H9 (cell line): ENCODE measurements around the gene HS6ST2. TPM values are rescaled to one million over a fixed set of nuclear protein-coding genes. Genes with fewer than 3 reads are reported as not detected.

Experiments used
- DNase-seq: peaks from one replicate; pipeline ENCODE4 v3.0.0-alpha.2; 2017
- H2AFZ ChIP-seq: one replicate; pipeline ENCODE4 v1.6.1; 2013; ENCODE audit warnings: mild to moderate bottlenecking, low read length, control low read depth, moderate library complexity
- H2AK5ac ChIP-seq: 2 replicates; pipeline ENCODE4 v1.6.1; 2013; ENCODE audit warnings: low read length, control low read depth, mixed read lengths; ENCODE audit not compliant: insufficient read length
- H2BK120ac ChIP-seq: one replicate; pipeline ENCODE4 v1.6.1; 2013; ENCODE audit warnings: low read depth, mild to moderate bottlenecking, low read length, control low read depth, inconsistent platforms; ENCODE audit not compliant: poor library complexity, severe bottlenecking
- H2BK12ac ChIP-seq: 2 replicates; pipeline ENCODE4 v1.6.1; 2013; ENCODE audit warnings: low read length, control low read depth, mixed read lengths, low read depth; ENCODE audit not compliant: insufficient read length
- H2BK15ac ChIP-seq: 2 replicates; pipeline ENCODE4 v1.6.1; 2013; ENCODE audit warnings: low read depth, low read length, control low read depth
- H2BK20ac ChIP-seq: one replicate; pipeline ENCODE4 v1.6.1; 2013; ENCODE audit warnings: low read depth, mild to moderate bottlenecking, low read length, control low read depth, inconsistent platforms; ENCODE audit not compliant: poor library complexity, severe bottlenecking
- H2BK5ac ChIP-seq: 2 replicates; pipeline ENCODE4 v1.6.1; 2013; ENCODE audit warnings: low read length, control low read depth, mixed read lengths; ENCODE audit not compliant: insufficient read length
- H3K14ac ChIP-seq: 2 replicates; pipeline ENCODE4 v1.6.1; 2013; ENCODE audit warnings: low read length, control low read depth; ENCODE audit not compliant: insufficient read depth
- H3K18ac ChIP-seq: 2 replicates; pipeline ENCODE4 v1.6.1; 2013; ENCODE audit warnings: low read depth, mild to moderate bottlenecking, mixed read lengths, low read length, control low read depth; ENCODE audit not compliant: insufficient read length
- H3K23ac ChIP-seq: 2 replicates; pipeline ENCODE4 v1.6.1; 2013; ENCODE audit warnings: low read length, control low read depth, mixed read lengths, low read depth; ENCODE audit not compliant: insufficient read length
- H3K23me2 ChIP-seq: 2 replicates; pipeline ENCODE4 v1.6.1; 2013; ENCODE audit warnings: low read depth, mild to moderate bottlenecking, mixed read lengths, low read length, control low read depth; ENCODE audit not compliant: insufficient read length, poor library complexity, severe bottlenecking
- H3K27ac ChIP-seq: 2 replicates; pipeline ENCODE4 v1.5.1; 2013; ENCODE audit warnings: low read length, control low read depth, mixed read lengths, low read depth; ENCODE audit not compliant: insufficient read length
- H3K27me3 ChIP-seq: 2 replicates; pipeline ENCODE4 v1.6.1; 2013; ENCODE audit warnings: low read length, control low read depth, inconsistent platforms; ENCODE audit not compliant: insufficient read depth
- H3K4ac ChIP-seq: 2 replicates; pipeline ENCODE4 v1.6.1; 2013; ENCODE audit warnings: low read depth, mild to moderate bottlenecking, control low read depth, inconsistent platforms, low read length, moderate library complexity
- H3K4me1 ChIP-seq: 2 replicates; pipeline ENCODE4 v1.6.1; 2013; ENCODE audit warnings: low read length, control low read depth, inconsistent platforms; ENCODE audit not compliant: insufficient read depth
- H3K4me2 ChIP-seq: 2 replicates; pipeline ENCODE4 v1.6.1; 2013; ENCODE audit warnings: low read length, control low read depth, mixed read lengths; ENCODE audit not compliant: insufficient read length, insufficient read depth
- H3K56ac ChIP-seq: 2 replicates; pipeline ENCODE4 v1.6.1; 2013; ENCODE audit warnings: low read depth, mild to moderate bottlenecking, mixed read lengths, low read length, control low read depth; ENCODE audit not compliant: insufficient read length
- H3K79me1 ChIP-seq: 2 replicates; pipeline ENCODE4 v1.6.1; 2013; ENCODE audit warnings: low read depth, mild to moderate bottlenecking, moderate library complexity, low read length, control low read depth, inconsistent platforms; ENCODE audit not compliant: insufficient read depth, poor library complexity, severe bottlenecking
- H3K79me2 ChIP-seq: 2 replicates; pipeline ENCODE4 v1.6.1; 2013; ENCODE audit warnings: low read length, control low read depth, inconsistent platforms; ENCODE audit not compliant: insufficient read depth
- H3K9ac ChIP-seq: 2 replicates; pipeline ENCODE4 v1.6.1; 2013; ENCODE audit warnings: low read length, control low read depth, mixed read lengths; ENCODE audit not compliant: insufficient read length; ENCODE audit errors: extremely low read depth
- H3K9me3 ChIP-seq: one replicate; pipeline ENCODE4 v1.6.1; 2013; ENCODE audit warnings: low read depth, low read length, inconsistent platforms; ENCODE audit not compliant: control insufficient read depth
- H3T11ph ChIP-seq: one replicate; pipeline ENCODE4 v1.6.1; 2013; ENCODE audit warnings: mild to moderate bottlenecking, low read length, control low read depth, inconsistent platforms
- H4K20me1 ChIP-seq: one replicate; pipeline ENCODE4 v1.6.1; 2013; ENCODE audit not compliant: control insufficient read depth, insufficient read length, insufficient read depth
- H4K5ac ChIP-seq: 2 replicates; pipeline ENCODE4 v1.6.1; 2013; ENCODE audit warnings: low read depth, mild to moderate bottlenecking, mixed read lengths, low read length, control low read depth; ENCODE audit not compliant: insufficient read length
- H4K8ac ChIP-seq: replicated peaks from 2 replicates; pipeline ENCODE4 v1.6.1; 2013; ENCODE audit warnings: low read length, control low read depth, mixed read lengths, low read depth; ENCODE audit not compliant: insufficient read length
- H4K91ac ChIP-seq: 2 replicates; pipeline ENCODE4 v1.6.1; 2013; ENCODE audit warnings: low read depth, mild to moderate bottlenecking, moderate library complexity, mixed read lengths, low read length, control low read depth; ENCODE audit not compliant: insufficient read length
- H3K27ac Mint-ChIP-seq, 3 experiments: 2 replicates in 2 of 3; 3 replicates in 1 of 3; pipeline ENCODE4 v1.8.0; 2020 to 2021; ENCODE audit warnings: mixed read lengths in 3 of 3, mild to moderate bottlenecking in 1 of 3, moderate library complexity in 1 of 3
- H3K27me3 Mint-ChIP-seq: 2 replicates; pipeline ENCODE4 v1.8.0; 2021; ENCODE audit warnings: low read depth, mild to moderate bottlenecking, moderate library complexity, mixed read lengths
- H3K36me3 Mint-ChIP-seq, 3 experiments: 2 replicates in 2 of 3; 3 replicates in 1 of 3; pipeline ENCODE4 v1.8.0; 2020 to 2021; ENCODE audit warnings: low read depth in 3 of 3, mixed read lengths in 3 of 3; ENCODE audit not compliant: insufficient read depth in 1 of 3
- H3K4me1 Mint-ChIP-seq, 2 experiments: 2 replicates each; pipeline ENCODE4 v1.8.0; 2020; ENCODE audit warnings: mixed read lengths in 2 of 2
- H3K4me3 Mint-ChIP-seq, 2 experiments: 2 replicates in 1 of 2; 3 replicates in 1 of 2; pipeline ENCODE4 v1.8.0; 2020 to 2021; ENCODE audit warnings: mild to moderate bottlenecking in 2 of 2, mixed read lengths in 2 of 2, moderate library complexity in 1 of 2
- H3K9me3 Mint-ChIP-seq, 2 experiments: 2 replicates in 1 of 2; 3 replicates in 1 of 2; pipeline ENCODE4 v1.8.0; 2020; ENCODE audit warnings: mild to moderate bottlenecking in 2 of 2, mixed read lengths in 2 of 2, moderate library complexity in 1 of 2
- WGBS: extraction: QIAGEN DNeasy Blood & Tissue Kit; methylation state at CpG from one replicate; pipeline ENCODE4 v1.1.7; 2013; ENCODE audit warnings: missing lambda C conversion rate, low lambda C conversion rate, mixed read lengths; ENCODE audit not compliant: insufficient read length; ENCODE audit errors: extremely low coverage; 5-methylcytosine and 5-hydroxymethylcytosine counted together
- total RNA-seq: library from RNA; stranded (reverse); gene quantifications from 2 replicates; pipeline ENCODE4 v1.2.1, GENCODE V29; 2021
- TF ChIP-seq, protein P1 (sequence below): fragments of 200-600 bp; sonication (generic); conservative IDR thresholded peaks from 3 replicates; pipeline ENCODE4 v1.8.0; 2021; ENCODE audit warnings: antibody characterized with exemption, mild to moderate bottlenecking

The HS6ST2 gene
- total RNA-seq, 1 experiment from 2014 or later, result 4.8 TPM

DNA sequence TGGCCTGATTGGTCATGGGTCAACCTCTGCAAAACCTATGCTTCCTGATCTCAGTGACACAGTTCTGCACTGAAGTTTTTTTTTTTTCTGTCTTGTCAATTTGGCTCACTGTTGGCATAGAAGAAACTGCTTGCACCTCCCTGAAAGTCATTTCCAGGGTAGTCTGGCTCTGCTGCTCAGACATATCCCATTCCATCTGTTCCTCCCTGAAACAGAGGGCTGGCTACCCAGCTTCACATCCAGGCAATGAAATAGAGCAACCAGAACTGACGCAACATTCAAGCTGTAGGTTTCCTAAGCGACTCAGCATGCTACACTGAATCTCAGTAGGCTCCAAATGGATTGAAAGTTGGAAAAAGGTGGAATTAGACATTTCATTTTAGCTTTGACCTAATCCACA lies 292.8 kb downstream of the HS6ST2 start:
- Histone ChIP-seq H2BK120ac (no peak overlapping the region), H3K9ac (no peak overlapping the region), H3K23ac (no peak overlapping the region), H3K4me2 (no peak overlapping the region), H3K9me3 (no peaks in the 10 kb centered on the region), H2BK5ac (no peak overlapping the region), H3T11ph (no peak overlapping the region), H2BK20ac (no peak overlapping the region), H4K8ac (no peak overlapping the region), H3K4me1 (no peaks in the 10 kb centered on the region), H4K20me1 (no peaks in the 10 kb centered on the region), H3K27me3 (peaks cover 17% of the 10 kb centered on the region; the same call in 1 of the 2 replicates), H3K27ac (no peak overlapping the region), H2AK5ac (no peak overlapping the region), H2AFZ (no peak overlapping the region), H2BK12ac (no peak overlapping the region), H3K79me2 (no peaks in the 10 kb centered on the region), H3K23me2 (no peaks in the 10 kb centered on the region), H3K4ac (no peak overlapping the region), H4K91ac (no peak overlapping the region), H3K79me1 (no peaks in the 10 kb centered on the region), H3K18ac (no peak overlapping the region), H3K56ac (no peak overlapping the region), H4K5ac (no peak overlapping the region), H3K14ac (no peak overlapping the region), H2BK15ac (no peak overlapping the region)
- DNase-seq, result no peak
- no peak overlapping the region for H3K27ac Mint-ChIP-seq
- TF ChIP-seq, protein P1, sequence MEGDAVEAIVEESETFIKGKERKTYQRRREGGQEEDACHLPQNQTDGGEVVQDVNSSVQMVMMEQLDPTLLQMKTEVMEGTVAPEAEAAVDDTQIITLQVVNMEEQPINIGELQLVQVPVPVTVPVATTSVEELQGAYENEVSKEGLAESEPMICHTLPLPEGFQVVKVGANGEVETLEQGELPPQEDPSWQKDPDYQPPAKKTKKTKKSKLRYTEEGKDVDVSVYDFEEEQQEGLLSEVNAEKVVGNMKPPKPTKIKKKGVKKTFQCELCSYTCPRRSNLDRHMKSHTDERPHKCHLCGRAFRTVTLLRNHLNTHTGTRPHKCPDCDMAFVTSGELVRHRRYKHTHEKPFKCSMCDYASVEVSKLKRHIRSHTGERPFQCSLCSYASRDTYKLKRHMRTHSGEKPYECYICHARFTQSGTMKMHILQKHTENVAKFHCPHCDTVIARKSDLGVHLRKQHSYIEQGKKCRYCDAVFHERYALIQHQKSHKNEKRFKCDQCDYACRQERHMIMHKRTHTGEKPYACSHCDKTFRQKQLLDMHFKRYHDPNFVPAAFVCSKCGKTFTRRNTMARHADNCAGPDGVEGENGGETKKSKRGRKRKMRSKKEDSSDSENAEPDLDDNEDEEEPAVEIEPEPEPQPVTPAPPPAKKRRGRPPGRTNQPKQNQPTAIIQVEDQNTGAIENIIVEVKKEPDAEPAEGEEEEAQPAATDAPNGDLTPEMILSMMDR, result no peak
- H3K9me3 Mint-ChIP-seq, result no peaks in the 10 kb centered on the region; a peak in 1 of 5 replicates
- H3K4me1 Mint-ChIP-seq, result peaks cover 7 to 15% of the 10 kb centered on the region in 2 experiments
- WGBS, result no CpG with 5 or more reads among the region's 2 CpGs
- no peaks in the 10 kb centered on the region; a peak in 1 of 7 replicates for H3K36me3 Mint-ChIP-seq
- H3K4me3 Mint-ChIP-seq, result no peak overlapping the region
- H3K27me3 Mint-ChIP-seq, result peaks cover 100% of the 10 kb centered on the region
